ENCODE data around the gene FCGBP.
"Not testable (repeated sequence)": the region's sequence is repeated elsewhere in the genome, so short reads cannot be mapped to it uniquely, and the experiment has no call there.

Gene FCGBP

GRCh38 chr19:39908803-39909202, 25.6 kb downstream of the FCGBP start:
- H3K27me3 ChIP-seq: 0 out of 2 replicates have a peak, but pooled peaks cover 4% of the 10 kb centered on the region
- TF ChIP-seq CTCF (IDR thresholded peaks at IDR 0.05; ENCODE audit: low read depth, low read length): no peak

GRCh38 chr19:39906820-39907611, 27.4 kb downstream of the FCGBP start:
- no peaks in the 10 kb centered on the region for H3K4me1 ChIP-seq
- H3K4me3 ChIP-seq (ENCODE audit: low read depth, low read length): no peak overlapping the region
- H3K9me3 ChIP-seq: no peaks in the 10 kb centered on the region
- H3K27me3 ChIP-seq: no peaks in the 10 kb centered on the region
- no peak for DNase-seq
- H3K36me3 ChIP-seq: no peaks in the 10 kb centered on the region
- TF ChIP-seq CTCF (IDR thresholded peaks at IDR 0.05; ENCODE audit: low read depth, low read length): no peak

More at GRCh38 chr19:39908803-39909202, 25.6 kb downstream of the FCGBP start:
- no peaks in the 10 kb centered on the region for H3K9me3 ChIP-seq
- no peaks in the 10 kb centered on the region for H3K36me3 ChIP-seq
- no peak overlapping the region for H3K4me3 ChIP-seq (ENCODE audit: low read depth, low read length)
- DNase-seq: no peak
- no peaks in the 10 kb centered on the region for H3K4me1 ChIP-seq

- Histone ChIP-seq H3K4me1 (no peaks in the 10 kb centered on the region), H3K4me3 (ENCODE audit: low read depth, low read length) (no peak overlapping the region), H3K36me3 (no peaks in the 10 kb centered on the region), H3K9me3 (no peaks in the 10 kb centered on the region), H3K27me3 (no peaks in the 10 kb centered on the region)
- TF ChIP-seq CTCF (IDR thresholded peaks at IDR 0.05; ENCODE audit: low read depth, low read length): no peak
- DNase-seq: no peak
Observed at GRCh38 chr19:39906283-39906682, 28.2 kb downstream of the FCGBP start.

GRCh38 chr19:39903486-39904091, 30.8 kb downstream of the FCGBP start:
- H3K9me3 ChIP-seq; H3K4me3 ChIP-seq (ENCODE audit: low read depth, low read length); DNase-seq; H3K4me1 ChIP-seq; H3K36me3 ChIP-seq; H3K27me3 ChIP-seq: not testable (repeated sequence)

GRCh38 chr19:39902326-39902725, 32.1 kb downstream of the FCGBP start:
- H3K4me1 ChIP-seq; H3K27me3 ChIP-seq; DNase-seq; H3K9me3 ChIP-seq; H3K4me3 ChIP-seq (ENCODE audit: low read depth, low read length); H3K36me3 ChIP-seq: not testable (repeated sequence)

- H3K9me3 ChIP-seq; H3K36me3 ChIP-seq; H3K4me1 ChIP-seq; H3K27me3 ChIP-seq; H3K4me3 ChIP-seq (ENCODE audit: low read depth, low read length); DNase-seq: not testable (repeated sequence)
Observed at GRCh38 chr19:39901681-39902080, 32.8 kb downstream of the FCGBP start.

- DNase-seq; H3K9me3 ChIP-seq; H3K36me3 ChIP-seq; H3K4me1 ChIP-seq; H3K27me3 ChIP-seq; H3K4me3 ChIP-seq (ENCODE audit: low read depth, low read length): not testable (repeated sequence)
Observed at GRCh38 chr19:39898858-39899257, 35.6 kb downstream of the FCGBP start.

GRCh38 chr19:39897511-39898245, 36.8 kb downstream of the FCGBP start:
- H3K4me3 ChIP-seq (ENCODE audit: low read depth, low read length); H3K27me3 ChIP-seq; H3K9me3 ChIP-seq; H3K4me1 ChIP-seq; H3K36me3 ChIP-seq: not testable (repeated sequence)
- DNase-seq: peak; percentile 67
- peak; percentile 44 for TF ChIP-seq CTCF (IDR thresholded peaks at IDR 0.05; ENCODE audit: low read depth, low read length)

- DNase-seq; H3K4me3 ChIP-seq (ENCODE audit: low read depth, low read length); H3K9me3 ChIP-seq; H3K27me3 ChIP-seq; H3K36me3 ChIP-seq; H3K4me1 ChIP-seq: not testable (repeated sequence)
Observed at GRCh38 chr19:39895096-39895495, 39.3 kb downstream of the FCGBP start.

GRCh38 chr19:39894236-39894606, 40.2 kb downstream of the FCGBP start:
- H3K9me3 ChIP-seq, H3K36me3 ChIP-seq: not testable (repeated sequence)

More at GRCh38 chr19:39894236-39894606, 40.2 kb downstream of the FCGBP start:
- not testable (repeated sequence) for H3K27me3 ChIP-seq; H3K4me1 ChIP-seq; DNase-seq; H3K4me3 ChIP-seq (ENCODE audit: low read depth, low read length)

All from BE2C (cell line).